ENCODE results near the gene KPNA3. TPM values are rescaled to one million over a fixed set of nuclear protein-coding genes. Genes with fewer than 3 reads are reported as not detected.

The KPNA3 gene
- total RNA-seq, 1 experiment from 2014 or later: 36.8 TPM

DNA sequence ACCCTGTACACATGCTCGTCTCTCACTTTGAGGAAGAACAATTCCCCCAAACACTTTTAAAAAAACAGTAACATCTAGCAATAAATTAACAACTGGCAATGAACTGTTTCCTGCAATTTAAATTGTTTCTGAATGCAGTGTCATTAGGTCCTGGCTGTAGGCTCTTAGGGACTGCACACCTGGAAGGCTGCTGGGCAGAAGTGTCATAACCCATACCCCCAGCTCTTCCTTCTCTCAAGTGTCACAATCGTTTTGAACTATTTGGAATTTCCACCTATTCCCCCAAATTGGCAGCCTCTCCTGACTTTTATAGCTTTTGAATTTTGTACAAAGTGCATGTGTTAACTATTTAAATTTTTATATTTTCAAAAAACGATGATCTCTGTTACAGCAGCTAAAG, 38.2 kb upstream of the KPNA3 start:
- Histone ChIP-seq H3K27ac (ENCODE audit: low read length) (no peak overlapping the region), H3K4me1 (ENCODE audit: control insufficient read depth, insufficient read depth, low read length) (no peaks in the 10 kb centered on the region), H3K9me3 (ENCODE audit: control insufficient read depth, insufficient read depth, low read depth, low read length) (no peaks in the 10 kb centered on the region), H3K36me3 (ENCODE audit: control insufficient read depth, insufficient read depth, low read length) (no peaks in the 10 kb centered on the region), H3K4me3 (ENCODE audit: low read depth in 2 of 2, low read length in 2 of 2) (no peak overlapping the region), H3K27me3 (ENCODE audit: control insufficient read depth, insufficient read depth, low read length) (no peaks in the 10 kb centered on the region)
- ATAC-seq (no peak), DNase-seq (ENCODE audit: low read depth, low spot score) (no peak)
- intact Hi-C loops (cut with micrococcal nuclease; ENCODE audit: unreplicated experiment): no loop called here
- BruUV-seq (replicated peaks): no TSS peak
- in situ Hi-C loops (cut with HindIII; ENCODE audit: low pct_unique_long_range_greater_than_20kb, low sequenced_read_pairs): no loop called here
- TF ChIP-seq POLR2AphosphoS5 (IDR thresholded peaks at IDR 0.05; ENCODE audit: low read depth, low read length) (no peak), TCF7L2 (IDR thresholded peaks at IDR 0.05; ENCODE audit: low read depth, low read length) (no peak), SIN3A (IDR thresholded peaks at IDR 0.05; ENCODE audit: borderline replicate concordance, insufficient read depth, low read depth, low read length) (no peak)
- TF ChIP-seq, protein P1, sequence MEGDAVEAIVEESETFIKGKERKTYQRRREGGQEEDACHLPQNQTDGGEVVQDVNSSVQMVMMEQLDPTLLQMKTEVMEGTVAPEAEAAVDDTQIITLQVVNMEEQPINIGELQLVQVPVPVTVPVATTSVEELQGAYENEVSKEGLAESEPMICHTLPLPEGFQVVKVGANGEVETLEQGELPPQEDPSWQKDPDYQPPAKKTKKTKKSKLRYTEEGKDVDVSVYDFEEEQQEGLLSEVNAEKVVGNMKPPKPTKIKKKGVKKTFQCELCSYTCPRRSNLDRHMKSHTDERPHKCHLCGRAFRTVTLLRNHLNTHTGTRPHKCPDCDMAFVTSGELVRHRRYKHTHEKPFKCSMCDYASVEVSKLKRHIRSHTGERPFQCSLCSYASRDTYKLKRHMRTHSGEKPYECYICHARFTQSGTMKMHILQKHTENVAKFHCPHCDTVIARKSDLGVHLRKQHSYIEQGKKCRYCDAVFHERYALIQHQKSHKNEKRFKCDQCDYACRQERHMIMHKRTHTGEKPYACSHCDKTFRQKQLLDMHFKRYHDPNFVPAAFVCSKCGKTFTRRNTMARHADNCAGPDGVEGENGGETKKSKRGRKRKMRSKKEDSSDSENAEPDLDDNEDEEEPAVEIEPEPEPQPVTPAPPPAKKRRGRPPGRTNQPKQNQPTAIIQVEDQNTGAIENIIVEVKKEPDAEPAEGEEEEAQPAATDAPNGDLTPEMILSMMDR (IDR thresholded peaks at IDR 0.05): no peak
- TF ChIP-seq, protein P2, sequence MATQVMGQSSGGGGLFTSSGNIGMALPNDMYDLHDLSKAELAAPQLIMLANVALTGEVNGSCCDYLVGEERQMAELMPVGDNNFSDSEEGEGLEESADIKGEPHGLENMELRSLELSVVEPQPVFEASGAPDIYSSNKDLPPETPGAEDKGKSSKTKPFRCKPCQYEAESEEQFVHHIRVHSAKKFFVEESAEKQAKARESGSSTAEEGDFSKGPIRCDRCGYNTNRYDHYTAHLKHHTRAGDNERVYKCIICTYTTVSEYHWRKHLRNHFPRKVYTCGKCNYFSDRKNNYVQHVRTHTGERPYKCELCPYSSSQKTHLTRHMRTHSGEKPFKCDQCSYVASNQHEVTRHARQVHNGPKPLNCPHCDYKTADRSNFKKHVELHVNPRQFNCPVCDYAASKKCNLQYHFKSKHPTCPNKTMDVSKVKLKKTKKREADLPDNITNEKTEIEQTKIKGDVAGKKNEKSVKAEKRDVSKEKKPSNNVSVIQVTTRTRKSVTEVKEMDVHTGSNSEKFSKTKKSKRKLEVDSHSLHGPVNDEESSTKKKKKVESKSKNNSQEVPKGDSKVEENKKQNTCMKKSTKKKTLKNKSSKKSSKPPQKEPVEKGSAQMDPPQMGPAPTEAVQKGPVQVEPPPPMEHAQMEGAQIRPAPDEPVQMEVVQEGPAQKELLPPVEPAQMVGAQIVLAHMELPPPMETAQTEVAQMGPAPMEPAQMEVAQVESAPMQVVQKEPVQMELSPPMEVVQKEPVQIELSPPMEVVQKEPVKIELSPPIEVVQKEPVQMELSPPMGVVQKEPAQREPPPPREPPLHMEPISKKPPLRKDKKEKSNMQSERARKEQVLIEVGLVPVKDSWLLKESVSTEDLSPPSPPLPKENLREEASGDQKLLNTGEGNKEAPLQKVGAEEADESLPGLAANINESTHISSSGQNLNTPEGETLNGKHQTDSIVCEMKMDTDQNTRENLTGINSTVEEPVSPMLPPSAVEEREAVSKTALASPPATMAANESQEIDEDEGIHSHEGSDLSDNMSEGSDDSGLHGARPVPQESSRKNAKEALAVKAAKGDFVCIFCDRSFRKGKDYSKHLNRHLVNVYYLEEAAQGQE (IDR thresholded peaks at IDR 0.05; ENCODE audit: insufficient read depth in 1 of 2, low read depth in 2 of 2, low read length in 1 of 2): no peak
- ChIA-PET CTCF (no interaction called here), POLR2A (no interaction called here)

DNA sequence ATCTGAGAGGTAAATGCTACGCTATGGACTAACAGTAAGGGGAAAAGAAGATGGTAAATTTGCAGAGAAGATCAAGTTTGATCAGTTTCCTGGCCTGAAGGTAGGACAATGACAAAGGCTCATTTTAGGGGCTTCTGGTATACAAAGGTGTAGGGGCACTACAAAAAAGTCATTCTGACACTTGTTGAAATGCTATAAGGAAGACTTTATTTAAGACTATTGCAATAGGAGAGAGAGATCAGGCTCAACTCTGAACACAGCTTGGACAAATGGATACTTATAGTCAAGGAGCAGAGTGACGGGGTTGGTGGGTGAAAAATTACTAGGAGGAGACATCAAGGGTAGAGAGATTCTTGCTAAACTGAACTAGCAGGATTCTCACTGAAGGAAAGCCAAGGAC, 37.2 kb upstream of the KPNA3 start:
- no peak for ATAC-seq
- BruUV-seq (replicated peaks): no TSS peak
- intact Hi-C loops (cut with micrococcal nuclease; ENCODE audit: unreplicated experiment): no loop called here

More for the DNA sequence above, 37.2 kb upstream of the KPNA3 start:
- TF ChIP-seq, protein P2 (IDR thresholded peaks at IDR 0.05; ENCODE audit: insufficient read depth in 1 of 2, low read depth in 2 of 2, low read length in 1 of 2): no peak
- TF ChIP-seq SIN3A (IDR thresholded peaks at IDR 0.05; ENCODE audit: borderline replicate concordance, insufficient read depth, low read depth, low read length) (no peak), POLR2AphosphoS5 (IDR thresholded peaks at IDR 0.05; ENCODE audit: low read depth, low read length) (no peak), TCF7L2 (IDR thresholded peaks at IDR 0.05; ENCODE audit: low read depth, low read length) (no peak)
- TF ChIP-seq, protein P1 (IDR thresholded peaks at IDR 0.05): no peak
- POLR2A ChIA-PET: no interaction called here
- in situ Hi-C loops (cut with HindIII; ENCODE audit: low pct_unique_long_range_greater_than_20kb, low sequenced_read_pairs): no loop called here
- DNase-seq (ENCODE audit: low read depth, low spot score): no peak
- CTCF ChIA-PET: no interaction called here
- H3K27ac ChIP-seq (ENCODE audit: low read length): no peak overlapping the region
- H3K27me3 ChIP-seq (ENCODE audit: control insufficient read depth, insufficient read depth, low read length): no peaks in the 10 kb centered on the region
- no peaks in the 10 kb centered on the region for H3K36me3 ChIP-seq (ENCODE audit: control insufficient read depth, insufficient read depth, low read length)
- H3K4me1 ChIP-seq (ENCODE audit: control insufficient read depth, insufficient read depth, low read length): no peaks in the 10 kb centered on the region
- H3K9me3 ChIP-seq (ENCODE audit: control insufficient read depth, insufficient read depth, low read depth, low read length): no peaks in the 10 kb centered on the region
- H3K4me3 ChIP-seq (ENCODE audit: low read depth in 2 of 2, low read length in 2 of 2): no peak overlapping the region

All from Panc1 (cell line).